Sigmoid colon (tissue), 4 donors: ENCODE measurements around the gene TSPAN18.

Experiments used
- EP300 ChIP-seq, 4 donors: sonication (generic); formaldehyde crosslinking; IDR thresholded peaks; one replicate each; pipeline ENCODE4 v1.6.1; 2017; ENCODE audit warnings: antibody characterized with exemption in 4 of 4
- POLR2A ChIP-seq, 2 donors: fragments of 450-650 bp; IDR thresholded peaks; one replicate each; pipeline ENCODE4 v1.6.1; 2016; ENCODE audit warnings: antibody characterized with exemption in 2 of 2, mild to moderate bottlenecking in 2 of 2, moderate library complexity in 2 of 2
- POLR2AphosphoS5 ChIP-seq, 4 donors: sonication (generic); formaldehyde crosslinking; IDR thresholded peaks; one replicate each; pipeline ENCODE4 v1.6.1; 2017; ENCODE audit warnings: antibody characterized with exemption in 4 of 4
- TF ChIP-seq, protein P1 (sequence below), 4 experiments: fragments of 450-650 bp in 3 of 4; fragments of 200-600 bp in 1 of 4; IDR thresholded peaks; one replicate each; pipeline ENCODE4 v1.5.1; 2016 to 2019; ENCODE audit warnings: antibody characterized with exemption in 4 of 4, mild to moderate bottlenecking in 3 of 4, moderate library complexity in 2 of 4

DNA sequence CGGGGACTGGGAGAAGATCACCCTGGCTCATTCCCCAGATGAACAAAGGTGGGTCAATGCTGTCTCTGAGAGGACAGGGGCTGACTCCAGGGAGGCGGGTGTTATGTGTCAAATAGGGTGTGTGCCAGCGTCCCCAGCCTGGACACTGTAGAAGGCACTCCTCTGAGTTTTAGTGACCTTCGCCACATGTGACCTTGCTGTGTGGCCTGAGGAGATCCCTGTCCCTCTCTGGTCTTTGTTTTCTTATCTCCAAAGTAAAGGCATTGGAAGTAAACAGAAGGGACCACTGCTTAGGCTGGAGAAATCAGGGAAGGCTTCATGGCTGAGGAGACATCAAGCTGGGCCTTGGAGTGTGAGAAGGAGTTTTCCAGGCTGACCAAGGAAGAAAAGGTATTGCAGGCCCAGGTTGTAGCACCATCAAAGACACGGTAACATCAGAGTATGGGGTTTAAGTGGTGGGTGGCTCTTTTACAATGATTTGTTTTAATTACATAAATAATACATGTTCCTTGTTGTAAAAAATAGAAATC is 149.5 kb downstream of the TSPAN18 start:
- TF ChIP-seq, protein P1, sequence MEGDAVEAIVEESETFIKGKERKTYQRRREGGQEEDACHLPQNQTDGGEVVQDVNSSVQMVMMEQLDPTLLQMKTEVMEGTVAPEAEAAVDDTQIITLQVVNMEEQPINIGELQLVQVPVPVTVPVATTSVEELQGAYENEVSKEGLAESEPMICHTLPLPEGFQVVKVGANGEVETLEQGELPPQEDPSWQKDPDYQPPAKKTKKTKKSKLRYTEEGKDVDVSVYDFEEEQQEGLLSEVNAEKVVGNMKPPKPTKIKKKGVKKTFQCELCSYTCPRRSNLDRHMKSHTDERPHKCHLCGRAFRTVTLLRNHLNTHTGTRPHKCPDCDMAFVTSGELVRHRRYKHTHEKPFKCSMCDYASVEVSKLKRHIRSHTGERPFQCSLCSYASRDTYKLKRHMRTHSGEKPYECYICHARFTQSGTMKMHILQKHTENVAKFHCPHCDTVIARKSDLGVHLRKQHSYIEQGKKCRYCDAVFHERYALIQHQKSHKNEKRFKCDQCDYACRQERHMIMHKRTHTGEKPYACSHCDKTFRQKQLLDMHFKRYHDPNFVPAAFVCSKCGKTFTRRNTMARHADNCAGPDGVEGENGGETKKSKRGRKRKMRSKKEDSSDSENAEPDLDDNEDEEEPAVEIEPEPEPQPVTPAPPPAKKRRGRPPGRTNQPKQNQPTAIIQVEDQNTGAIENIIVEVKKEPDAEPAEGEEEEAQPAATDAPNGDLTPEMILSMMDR (IDR thresholded peaks at IDR 0.05): no peak
- TF ChIP-seq POLR2A (IDR thresholded peaks at IDR 0.05) (no peak), EP300 (IDR thresholded peaks at IDR 0.05) (no peak), POLR2AphosphoS5 (IDR thresholded peaks at IDR 0.05) (no peak)
